OCI-LY7 (cell line): ENCODE data around the gene DGKG. TPM values are rescaled to one million over a fixed set of nuclear protein-coding genes. Genes with fewer than 3 reads are reported as not detected.

Source experiments
- BruUV-seq: library from RNA; stranded (reverse); fragments of 400-500 nt; replicated peaks from 2 replicates; lab custom pipeline; 2021; lab: Mats Ljungman, UMichigan
- CTCF ChIA-PET: fragments of 300-600 bp; sonication (Branson Sonifier 250); formaldehyde crosslinking; loops from one replicate; lab custom pipeline; 2022; ENCODE audit warnings: antibody characterized with exemption; ENCODE audit not compliant: unreplicated experiment; lab: Charles Lee
- POLR2A ChIA-PET: fragments of 300-600 bp; sonication (Branson Sonifier 250); formaldehyde crosslinking; loops from one replicate; lab custom pipeline; 2022; ENCODE audit warnings: antibody characterized with exemption; lab: Charles Lee
- DNase-seq: peaks from one replicate; pipeline ENCODE4 v3.0.0-alpha.2; 2015; ENCODE audit warnings: low spot score
- H2AFZ ChIP-seq: fragments of 200-600 bp; sonication (generic), shearing (Covaris generic); 2 replicates; pipeline ENCODE4 v1.6.1; 2014; ENCODE audit warnings: mild to moderate bottlenecking, antibody characterized with exemption, low read length, moderate library complexity
- H3K27ac ChIP-seq: fragments of 200-600 bp; sonication (generic); 2 replicates; pipeline ENCODE4 v1.5.1; 2014; ENCODE audit warnings: mixed run types, low read depth, mild to moderate bottlenecking, moderate library complexity, low read length, inconsistent platforms; ENCODE audit not compliant: poor library complexity, severe bottlenecking
- H3K36me3 ChIP-seq: fragments of 200-600 bp; sonication (generic); 2 replicates; pipeline ENCODE4 v1.6.1; 2014; ENCODE audit warnings: mild to moderate bottlenecking, antibody characterized with exemption, low read length, moderate library complexity, mixed read lengths; ENCODE audit not compliant: insufficient read depth
- H3K4me1 ChIP-seq: fragments of 200-600 bp; sonication (generic); 2 replicates; pipeline ENCODE4 v1.5.1; 2014; ENCODE audit warnings: mild to moderate bottlenecking, low read length; ENCODE audit not compliant: insufficient read depth, poor library complexity, severe bottlenecking
- H3K4me2 ChIP-seq: fragments of 200-600 bp; sonication (generic); 2 replicates; pipeline ENCODE4 v1.6.1; 2014; ENCODE audit warnings: mild to moderate bottlenecking, low read length
- H3K4me3 ChIP-seq: fragments of 200-600 bp; sonication (generic); 2 replicates; pipeline ENCODE4 v1.5.1; 2014; ENCODE audit warnings: mild to moderate bottlenecking, low read depth, low read length; ENCODE audit not compliant: poor library complexity, severe bottlenecking
- H3K79me2 ChIP-seq: fragments of 200-600 bp; sonication (generic); 2 replicates; pipeline ENCODE4 v1.6.1; 2016; ENCODE audit warnings: low read depth, mild to moderate bottlenecking, low read length, moderate library complexity, mixed read lengths; ENCODE audit not compliant: insufficient read depth
- H3K9me2 ChIP-seq: fragments of 200-600 bp; sonication (generic); 2 replicates; pipeline ENCODE4 v1.6.1; 2016; ENCODE audit warnings: mild to moderate bottlenecking, low read length, mixed read lengths; ENCODE audit not compliant: insufficient read depth
- H3K9me3 ChIP-seq: fragments of 200-600 bp; sonication (generic); 2 replicates; pipeline ENCODE4 v1.6.1; 2014; ENCODE audit warnings: mild to moderate bottlenecking, mixed run types, low read length, mixed read lengths
- H4K20me1 ChIP-seq: fragments of 200-600 bp; sonication (generic); 2 replicates; pipeline ENCODE4 v1.6.1; 2014; ENCODE audit warnings: mild to moderate bottlenecking, antibody characterized with exemption, low read length, moderate library complexity, mixed read lengths; ENCODE audit not compliant: insufficient read depth
- CTCF ChIP-seq: fragments of 200-600 bp; sonication (generic); conservative IDR thresholded peaks from 2 replicates; pipeline ENCODE4 v1.5.1; 2014; ENCODE audit warnings: mild to moderate bottlenecking, antibody characterized with exemption, low read length, moderate library complexity, mixed read lengths
- EZH2phosphoT487 ChIP-seq: fragments of 200-600 bp; sonication (generic); IDR thresholded peaks from 2 replicates; pipeline ENCODE4 v1.6.1; 2018; ENCODE audit warnings: low read depth, borderline replicate concordance, mild to moderate bottlenecking, mixed run types, antibody characterized with exemption, low read length, moderate library complexity, mixed read lengths
- intact Hi-C: fragments of 100-400 bp; cut with micrococcal nuclease; formaldehyde crosslinking; loops from one replicate; pipeline ENCODE4 v1.10.0; 2022; ENCODE audit not compliant: unreplicated experiment
- total RNA-seq, 2 experiments: library from RNA; depleted of rRNA in 1 of 2; stranded (reverse); fragments of >200 nt in 1 of 2; shearing (Covaris generic) in 1 of 2; gene quantifications; 2 replicates each; pipeline ENCODE4 v1.2.3, GENCODE V29; 2014 to 2022

The DGKG gene
- total RNA-seq, 2 experiments from 2014 or later = 0.06 TPM; not detected in 1

- intact Hi-C loops = no loop called here
- POLR2A ChIA-PET = no interaction called here
- CTCF ChIA-PET = no interaction called here
- Histone ChIP-seq H3K4me3 (no peak overlapping the region), H3K4me2 (no peak overlapping the region), H3K4me1 (peaks cover 8% of the 10 kb centered on the region), H3K9me2 (no peaks in the 10 kb centered on the region), H3K79me2 (no peaks in the 10 kb centered on the region), H3K27ac (no peak overlapping the region), H3K9me3 (no peaks in the 10 kb centered on the region), H3K36me3 (no peaks in the 10 kb centered on the region), H2AFZ (no peak overlapping the region), H4K20me1 (no peaks in the 10 kb centered on the region)
- TF ChIP-seq EZH2phosphoT487 (no peak), CTCF (no peak)
- BruUV-seq = no TSS peak
- DNase-seq = no peak
Measured at GRCh38 chr3:186194451-186194811, 167.6 kb downstream of the DGKG start.

GRCh38 chr3:186193534-186194450 lies 168.2 kb downstream of the DGKG start:
- Histone ChIP-seq H2AFZ (no peak overlapping the region), H3K4me1 (peaks cover 8% of the 10 kb centered on the region), H3K36me3 (no peaks in the 10 kb centered on the region), H3K4me2 (no peak overlapping the region), H4K20me1 (no peaks in the 10 kb centered on the region), H3K9me2 (no peaks in the 10 kb centered on the region), H3K79me2 (no peaks in the 10 kb centered on the region), H3K9me3 (no peaks in the 10 kb centered on the region), H3K27ac (no peak overlapping the region), H3K4me3 (no peak overlapping the region)
- intact Hi-C loops = no loop called here
- ChIA-PET CTCF (no interaction called here), POLR2A (no interaction called here)
- no TSS peak for BruUV-seq
- DNase-seq = no peak
- TF ChIP-seq CTCF (no peak), EZH2phosphoT487 (no peak)

- no peak overlapping the region for H3K4me3 ChIP-seq
- H3K4me2 ChIP-seq = no peak overlapping the region
- H2AFZ ChIP-seq = no peak overlapping the region
- ChIA-PET POLR2A (interaction anchor here (0.6 kb wide), 1 partner anchor 299 kb away, joined by 3 read pairs; no protein-coding TSS in a partner anchor), CTCF (no interaction called here)
- no TSS peak for BruUV-seq
- H3K27ac ChIP-seq = no peak overlapping the region
- TF ChIP-seq EZH2phosphoT487 (no peak), CTCF (no peak)
- H3K36me3 ChIP-seq = no peaks in the 10 kb centered on the region
- no peaks in the 10 kb centered on the region for H3K9me3 ChIP-seq
- peaks cover 3% of the 10 kb centered on the region for H3K4me1 ChIP-seq
- intact Hi-C loops = no loop called here
- no peak for DNase-seq
- no peaks in the 10 kb centered on the region for H4K20me1 ChIP-seq
- H3K9me2 ChIP-seq = no peaks in the 10 kb centered on the region
- H3K79me2 ChIP-seq = no peaks in the 10 kb centered on the region
Measured at GRCh38 chr3:186192823-186193222, 169.2 kb downstream of the DGKG start.
